ENCODE results near the gene BAK1.

DNA sequence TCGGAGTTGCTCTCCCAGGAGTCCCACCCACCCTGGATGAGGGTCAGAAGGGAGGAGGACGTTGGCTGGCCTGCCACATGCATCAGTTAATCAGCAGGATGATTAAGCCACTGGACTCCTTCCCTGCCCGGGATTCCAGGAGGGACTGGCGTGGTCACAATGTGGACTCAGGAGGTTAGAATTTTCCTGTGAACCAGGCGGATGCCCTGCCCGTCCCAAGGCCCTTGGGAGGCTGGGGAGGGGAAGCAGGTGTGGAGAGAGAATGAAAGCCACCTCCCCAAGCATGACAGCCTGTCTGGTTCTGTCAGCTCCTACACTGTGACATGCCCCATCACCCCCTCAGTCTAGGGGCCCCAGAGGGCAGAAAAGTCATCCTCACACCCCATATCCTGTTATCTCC, 29.5 kb upstream of the BAK1 start:
- TF ChIP-seq, protein P1, sequence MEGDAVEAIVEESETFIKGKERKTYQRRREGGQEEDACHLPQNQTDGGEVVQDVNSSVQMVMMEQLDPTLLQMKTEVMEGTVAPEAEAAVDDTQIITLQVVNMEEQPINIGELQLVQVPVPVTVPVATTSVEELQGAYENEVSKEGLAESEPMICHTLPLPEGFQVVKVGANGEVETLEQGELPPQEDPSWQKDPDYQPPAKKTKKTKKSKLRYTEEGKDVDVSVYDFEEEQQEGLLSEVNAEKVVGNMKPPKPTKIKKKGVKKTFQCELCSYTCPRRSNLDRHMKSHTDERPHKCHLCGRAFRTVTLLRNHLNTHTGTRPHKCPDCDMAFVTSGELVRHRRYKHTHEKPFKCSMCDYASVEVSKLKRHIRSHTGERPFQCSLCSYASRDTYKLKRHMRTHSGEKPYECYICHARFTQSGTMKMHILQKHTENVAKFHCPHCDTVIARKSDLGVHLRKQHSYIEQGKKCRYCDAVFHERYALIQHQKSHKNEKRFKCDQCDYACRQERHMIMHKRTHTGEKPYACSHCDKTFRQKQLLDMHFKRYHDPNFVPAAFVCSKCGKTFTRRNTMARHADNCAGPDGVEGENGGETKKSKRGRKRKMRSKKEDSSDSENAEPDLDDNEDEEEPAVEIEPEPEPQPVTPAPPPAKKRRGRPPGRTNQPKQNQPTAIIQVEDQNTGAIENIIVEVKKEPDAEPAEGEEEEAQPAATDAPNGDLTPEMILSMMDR (IDR thresholded peaks at IDR 0.05), result no peak
- peak in 1 of 3 donors; percentile 63 for TF ChIP-seq POLR2AphosphoS5 (IDR thresholded peaks at IDR 0.05)

Measured in stomach (tissue), 4 donors.